Mucosa of descending colon (tissue), 3 donors: ENCODE data around the gene PDCL3. TPM values are rescaled to one million over a fixed set of nuclear protein-coding genes. Genes with fewer than 3 reads are reported as not detected.

Experiments used
- ATAC-seq: fragments of 200-7000 bp; cut with Tn5 transposase; one replicate; pipeline ENCODE4 v1.9.1; 2020; ENCODE audit warnings: mild to moderate bottlenecking, moderate library complexity
- DNase-seq, 3 donors: peaks; one replicate each; pipeline ENCODE4 v3.0.0-alpha.2; 2020
- H3K36me3 ChIP-seq: fragments of 200-600 bp; one replicate; pipeline ENCODE4 v1.8.0; 2021; ENCODE audit warnings: low read depth, mild to moderate bottlenecking
- H3K4me1 ChIP-seq: fragments of 200-600 bp; one replicate; pipeline ENCODE4 v1.8.0; 2021; ENCODE audit warnings: low read depth, mild to moderate bottlenecking
- H3K4me3 ChIP-seq: fragments of 200-600 bp; one replicate; pipeline ENCODE4 v1.8.0; 2021; ENCODE audit warnings: mild to moderate bottlenecking
- H3K9me3 ChIP-seq: fragments of 200-600 bp; one replicate; pipeline ENCODE4 v1.8.0; 2021; ENCODE audit warnings: mild to moderate bottlenecking
- intact Hi-C, 2 donors: fragments of 100-400 bp; cut with DNase I in 1 of 2; cut with micrococcal nuclease in 1 of 2; formaldehyde crosslinking; loops; one replicate each; pipeline versions ENCODE4 v1.11.0 to v1.11.1; 2022; cut with DNase I, micrococcal nuclease
- total RNA-seq, 3 donors: library from RNA; stranded (reverse); fragmentation: NEBNext Ultra II Directional in 2 of 3; extraction: Animal tissue kit (Norgen Biotek cat#: 25700) in 2 of 3; gene quantifications; one replicate each; pipeline versions ENCODE4 v1.2.1 to v1.2.4, GENCODE V29; 2021 to 2023
- TF ChIP-seq, protein P1 (sequence below): fragments of 200-600 bp; IDR thresholded peaks from one replicate; pipeline ENCODE4 v1.8.0; 2022; ENCODE audit warnings: antibody characterized with exemption, mild to moderate bottlenecking
- donor health status: DM: no; HTN: no; CAD: no; lungs with moderate emphysema.
- donor health status: DM: no; HTN: no; CAD: no.
- donor health status: DM: no; HTN: yes; CAD: no.

The PDCL3 gene
- total RNA-seq, 3 donors from 2014 or later = 17.9 to 31.6 (median 20.1) TPM

DNA sequence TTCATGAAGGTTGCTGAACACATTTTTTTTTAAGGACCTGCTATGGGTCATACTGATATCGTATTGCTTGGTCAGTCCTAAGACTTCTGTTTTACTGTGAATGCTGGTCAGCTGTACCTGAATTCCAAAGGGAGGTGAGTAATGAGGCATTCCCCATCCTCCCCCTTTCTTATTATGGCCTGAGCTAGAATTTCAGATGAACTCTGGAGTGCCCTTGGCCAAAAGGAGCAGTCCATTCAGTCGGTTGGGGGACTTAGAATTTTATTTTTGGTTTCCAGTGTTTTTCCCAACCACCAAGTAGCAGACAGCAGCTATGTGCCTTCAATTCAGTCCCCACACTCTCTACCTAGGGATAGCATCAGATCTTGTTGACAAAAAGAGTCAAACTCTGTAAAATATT is 26.9 kb upstream of the PDCL3 start:
- DNase-seq (no peak), ATAC-seq (no peak)
- intact Hi-C loops = no loop called here
- Histone ChIP-seq H3K36me3 (no peaks in the 10 kb centered on the region), H3K4me1 (no peaks in the 10 kb centered on the region), H3K9me3 (no peaks in the 10 kb centered on the region), H3K4me3 (no peak overlapping the region)
- TF ChIP-seq, protein P1, sequence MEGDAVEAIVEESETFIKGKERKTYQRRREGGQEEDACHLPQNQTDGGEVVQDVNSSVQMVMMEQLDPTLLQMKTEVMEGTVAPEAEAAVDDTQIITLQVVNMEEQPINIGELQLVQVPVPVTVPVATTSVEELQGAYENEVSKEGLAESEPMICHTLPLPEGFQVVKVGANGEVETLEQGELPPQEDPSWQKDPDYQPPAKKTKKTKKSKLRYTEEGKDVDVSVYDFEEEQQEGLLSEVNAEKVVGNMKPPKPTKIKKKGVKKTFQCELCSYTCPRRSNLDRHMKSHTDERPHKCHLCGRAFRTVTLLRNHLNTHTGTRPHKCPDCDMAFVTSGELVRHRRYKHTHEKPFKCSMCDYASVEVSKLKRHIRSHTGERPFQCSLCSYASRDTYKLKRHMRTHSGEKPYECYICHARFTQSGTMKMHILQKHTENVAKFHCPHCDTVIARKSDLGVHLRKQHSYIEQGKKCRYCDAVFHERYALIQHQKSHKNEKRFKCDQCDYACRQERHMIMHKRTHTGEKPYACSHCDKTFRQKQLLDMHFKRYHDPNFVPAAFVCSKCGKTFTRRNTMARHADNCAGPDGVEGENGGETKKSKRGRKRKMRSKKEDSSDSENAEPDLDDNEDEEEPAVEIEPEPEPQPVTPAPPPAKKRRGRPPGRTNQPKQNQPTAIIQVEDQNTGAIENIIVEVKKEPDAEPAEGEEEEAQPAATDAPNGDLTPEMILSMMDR = no peak

DNA sequence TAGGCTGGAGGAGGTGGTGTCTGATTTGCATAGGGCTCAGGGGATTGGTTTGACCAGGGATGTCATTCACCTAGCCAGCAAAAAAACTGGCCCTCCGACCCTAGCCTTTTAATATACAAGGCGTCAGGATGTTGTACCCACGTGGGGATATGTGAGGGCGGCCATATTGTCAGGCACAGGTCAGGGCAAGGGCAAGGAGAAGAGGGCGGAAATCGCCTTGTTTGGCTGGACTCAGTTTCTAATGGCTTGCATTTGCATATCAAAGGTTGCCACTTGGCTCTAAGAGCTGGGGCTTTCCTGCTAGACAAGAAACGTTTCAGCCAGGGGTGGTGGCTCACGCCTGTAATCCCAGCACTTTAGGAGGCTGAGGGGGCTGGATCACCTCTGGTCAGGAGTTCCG is 24.9 kb upstream of the PDCL3 start:
- H3K36me3 ChIP-seq = no peaks in the 10 kb centered on the region
- DNase-seq = no peak
- H3K4me1 ChIP-seq = no peaks in the 10 kb centered on the region
- H3K4me3 ChIP-seq = no peak overlapping the region
- intact Hi-C loops = no loop called here
- TF ChIP-seq, protein P1 = no peak
- no peaks in the 10 kb centered on the region for H3K9me3 ChIP-seq
- ATAC-seq = no peak

DNA sequence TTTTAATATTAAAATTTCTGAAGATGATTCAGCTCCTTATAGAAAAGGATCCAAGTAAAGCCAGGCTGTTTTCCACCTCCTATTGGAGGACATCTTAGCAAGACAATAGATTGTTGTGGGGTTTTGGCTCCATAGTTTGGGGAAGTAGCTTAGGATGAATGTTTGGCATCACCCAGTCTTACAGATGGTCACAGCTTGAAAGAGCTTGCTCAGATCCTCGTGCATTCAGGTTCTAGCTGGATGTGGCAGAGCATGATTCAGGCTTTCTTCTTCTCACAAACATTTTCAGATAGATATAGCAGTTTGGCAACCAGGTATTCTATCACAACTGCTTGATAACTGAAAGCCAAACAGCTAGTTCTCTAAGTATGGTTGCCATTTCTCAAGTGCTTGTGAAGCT is 23.6 kb upstream of the PDCL3 start:
- no peaks in the 10 kb centered on the region for H3K36me3 ChIP-seq
- DNase-seq (no peak), ATAC-seq (no peak)
- TF ChIP-seq, protein P1 = no peak
- no peak overlapping the region for H3K4me3 ChIP-seq
- H3K9me3 ChIP-seq = no peaks in the 10 kb centered on the region
- intact Hi-C loops = no loop called here
- H3K4me1 ChIP-seq = no peaks in the 10 kb centered on the region

DNA sequence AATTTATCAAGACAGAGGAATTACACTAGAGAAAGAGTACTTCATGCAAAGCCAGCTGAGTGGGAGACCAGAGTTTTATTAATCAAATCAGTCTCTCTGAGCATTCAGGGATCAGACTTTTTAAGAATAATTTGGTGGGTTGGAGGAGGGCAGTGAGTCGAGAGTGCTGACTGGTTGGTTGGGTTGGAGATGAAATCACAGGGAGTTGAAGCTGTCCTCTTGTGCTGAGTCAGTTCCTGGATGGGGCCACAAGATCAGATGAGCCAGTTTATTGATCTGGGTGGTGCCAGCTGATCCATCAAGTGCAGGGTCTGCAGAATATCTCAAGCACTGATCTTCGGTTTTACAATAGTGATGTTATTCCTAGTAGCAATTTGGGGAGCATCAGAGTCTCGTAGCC is 21.4 kb upstream of the PDCL3 start:
- no peaks in the 10 kb centered on the region for H3K9me3 ChIP-seq
- intact Hi-C loops = no loop called here
- ATAC-seq (no peak), DNase-seq (no peak)
- no peaks in the 10 kb centered on the region for H3K4me1 ChIP-seq
- TF ChIP-seq, protein P1 = no peak
- no peak overlapping the region for H3K4me3 ChIP-seq
- H3K36me3 ChIP-seq = no peaks in the 10 kb centered on the region

DNA sequence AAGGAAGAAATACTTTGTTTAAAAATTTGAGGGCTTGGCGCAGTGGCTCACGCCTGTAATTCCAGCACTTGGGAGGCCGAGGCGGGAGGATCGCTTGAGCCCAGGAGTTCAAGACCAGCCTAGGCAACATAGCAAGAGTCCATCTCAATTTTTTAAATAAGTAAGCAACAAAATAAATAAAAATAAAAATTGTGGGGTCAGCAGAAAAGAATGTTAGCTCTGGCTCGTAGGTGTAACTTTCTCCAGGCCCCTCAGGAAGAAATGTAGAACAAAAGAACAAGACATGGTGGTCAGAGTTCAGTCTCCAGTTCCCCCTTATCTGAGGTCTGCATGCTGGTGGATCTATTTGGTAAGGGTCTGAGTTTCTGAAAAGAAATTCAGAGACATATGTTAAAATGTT is 20.4 kb upstream of the PDCL3 start:
- H3K4me1 ChIP-seq = no peaks in the 10 kb centered on the region
- H3K9me3 ChIP-seq = no peaks in the 10 kb centered on the region
- no peak for ATAC-seq
- H3K36me3 ChIP-seq = no peaks in the 10 kb centered on the region
- TF ChIP-seq, protein P1 = no peak
- intact Hi-C loops = no loop called here
- no peak overlapping the region for H3K4me3 ChIP-seq
- DNase-seq = no peak

DNA sequence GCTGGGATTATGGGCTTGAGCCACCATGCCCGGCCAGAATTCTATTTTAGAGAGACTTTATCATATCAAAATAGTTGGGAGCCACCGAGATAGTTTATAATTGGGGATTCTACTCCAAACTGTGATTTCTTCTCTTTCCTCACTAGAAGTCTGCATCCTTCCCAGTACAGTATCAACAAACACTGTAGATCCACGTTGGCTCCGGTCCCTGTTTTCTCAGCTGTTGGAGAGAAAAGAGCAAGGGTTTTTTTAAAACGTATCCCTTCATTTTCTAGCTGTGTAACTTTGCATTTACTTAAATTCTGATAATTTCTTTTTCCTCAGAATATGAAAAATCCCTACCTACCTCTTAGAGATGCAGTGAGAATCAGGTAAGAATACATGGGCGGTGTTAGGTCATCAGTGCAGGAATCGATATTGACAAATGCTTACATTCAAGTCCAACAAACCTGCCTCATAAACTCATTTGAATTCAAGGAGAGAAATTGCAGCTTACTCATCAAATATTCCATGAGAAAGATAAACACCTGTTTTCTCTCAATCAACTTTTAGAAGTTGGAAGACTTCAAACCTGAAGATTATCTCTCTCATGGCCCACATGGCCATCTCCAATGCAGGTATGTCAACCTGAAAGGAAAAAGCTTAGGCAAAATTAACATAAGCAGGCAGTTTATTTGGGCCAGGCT is 17.7 kb upstream of the PDCL3 start:
- Histone ChIP-seq H3K9me3 (no peaks in the 10 kb centered on the region), H3K4me1 (no peaks in the 10 kb centered on the region), H3K36me3 (no peaks in the 10 kb centered on the region), H3K4me3 (no peak overlapping the region)
- ATAC-seq (no peak), DNase-seq (no peak)
- TF ChIP-seq, protein P1 = no peak
- intact Hi-C loops = no loop called here
